ENCODE measurements around the gene CPNE2.
"Not testable (repeated sequence)": the region's sequence is repeated elsewhere in the genome, so short reads cannot be mapped to it uniquely, and the experiment has no call there.

Gene CPNE2

DNA sequence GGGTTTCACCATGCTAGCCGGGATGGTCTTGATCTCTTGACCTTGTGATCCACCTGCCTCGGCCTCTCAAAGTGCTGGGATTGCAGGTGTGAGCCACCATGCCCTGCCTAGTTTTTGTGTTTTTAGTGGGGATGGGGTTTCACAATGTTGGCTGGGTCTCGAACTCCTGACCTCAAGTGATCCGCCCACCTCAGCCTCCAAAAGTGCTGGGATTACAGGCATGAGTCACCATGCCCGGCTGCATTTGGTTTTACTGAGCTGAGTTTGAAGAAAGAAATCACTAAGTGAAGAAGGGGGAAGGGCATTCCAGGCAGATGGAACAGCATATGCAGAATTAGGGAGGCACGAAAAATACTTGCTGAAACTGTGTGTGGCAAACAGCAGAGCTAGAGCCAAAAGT, 7.6 kb downstream of the CPNE2 start:
- not testable (repeated sequence) for DNase-seq

DNA sequence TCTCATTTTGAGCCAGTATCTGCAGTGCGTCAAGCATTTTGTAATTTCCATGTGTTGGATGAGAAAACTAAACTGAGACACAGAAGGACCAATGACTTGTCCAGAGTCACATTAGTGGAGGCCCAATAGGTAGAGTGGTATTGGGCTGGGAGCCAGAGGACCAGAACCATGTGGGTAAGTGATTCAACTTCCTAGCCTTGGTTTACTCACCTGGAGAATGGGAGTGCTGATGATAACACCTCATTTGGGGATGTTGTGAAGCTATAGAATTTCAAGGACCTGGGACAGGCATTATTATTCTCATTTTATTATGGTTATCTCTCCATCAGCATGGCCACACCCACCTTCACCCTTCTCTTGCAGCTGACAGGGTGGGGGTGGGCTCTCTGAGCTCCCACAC, 8.1 kb downstream of the CPNE2 start:
- DNase-seq = no peak

DNA sequence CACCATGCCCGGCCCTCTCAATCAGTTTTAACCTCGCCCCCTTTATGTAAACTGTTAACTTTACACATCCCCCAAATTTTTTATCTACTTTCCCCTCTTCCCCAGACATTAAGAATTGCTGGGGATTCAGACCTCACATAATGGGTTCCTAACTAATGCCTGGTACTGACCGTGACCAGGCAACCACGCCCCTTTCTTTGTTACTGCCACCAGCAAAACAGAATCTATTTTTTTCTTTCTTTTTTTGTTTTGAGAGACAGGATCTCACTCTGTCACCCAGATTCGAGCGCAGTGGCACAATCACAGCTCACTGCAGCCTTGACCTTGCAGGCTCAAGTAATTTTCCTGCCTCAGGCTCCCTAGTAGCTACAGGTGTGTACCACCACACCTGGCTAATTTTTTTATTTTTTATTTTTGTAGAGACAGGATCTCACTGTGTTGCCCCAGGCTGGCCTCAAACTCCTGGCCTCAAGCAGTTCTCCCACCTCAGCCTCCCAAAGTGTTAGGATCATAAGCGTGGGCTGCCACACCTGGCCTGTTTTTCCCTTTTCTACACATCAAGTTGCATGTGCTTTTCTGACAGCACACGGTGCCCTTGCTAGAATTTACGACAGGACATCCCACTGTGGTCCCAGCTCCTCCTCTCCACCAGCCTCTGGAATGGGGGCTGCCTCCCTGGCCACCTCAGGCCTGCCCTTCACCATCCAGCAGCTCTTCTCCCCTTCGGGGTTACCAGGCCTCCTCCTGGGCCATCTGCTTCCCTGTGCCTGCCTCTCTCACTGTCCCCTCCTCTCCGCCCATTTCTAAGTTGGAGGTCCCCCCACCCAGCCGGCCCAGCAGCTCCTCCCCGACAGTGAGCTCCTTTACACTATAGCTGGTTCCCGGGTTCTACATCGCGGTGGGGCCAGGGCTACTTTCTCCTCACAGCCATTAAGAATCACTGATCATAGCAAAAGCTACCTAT, 10.8 kb downstream of the CPNE2 start:
- peak; percentile 32 for DNase-seq

DNA sequence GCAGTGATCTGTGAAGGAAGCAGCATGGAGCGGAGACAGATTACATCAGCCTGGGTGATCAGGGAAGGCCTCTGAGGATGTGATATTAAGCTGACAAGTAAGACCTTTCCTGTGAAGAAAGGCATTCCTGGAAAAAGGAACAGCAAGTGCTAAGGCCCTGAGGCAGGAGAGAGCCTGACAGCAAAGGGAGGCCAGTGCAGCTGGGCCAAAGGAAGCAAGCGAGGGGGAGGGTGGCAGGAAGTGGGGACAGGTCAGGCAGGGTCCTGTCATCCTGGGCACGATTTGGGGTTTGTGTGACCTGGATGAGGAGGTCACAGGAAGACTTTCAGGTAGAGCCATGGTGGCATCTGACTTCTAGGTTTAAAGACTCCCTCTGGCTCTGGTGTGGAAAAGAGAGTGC, 12.3 kb downstream of the CPNE2 start:
- no peak for DNase-seq

DNA sequence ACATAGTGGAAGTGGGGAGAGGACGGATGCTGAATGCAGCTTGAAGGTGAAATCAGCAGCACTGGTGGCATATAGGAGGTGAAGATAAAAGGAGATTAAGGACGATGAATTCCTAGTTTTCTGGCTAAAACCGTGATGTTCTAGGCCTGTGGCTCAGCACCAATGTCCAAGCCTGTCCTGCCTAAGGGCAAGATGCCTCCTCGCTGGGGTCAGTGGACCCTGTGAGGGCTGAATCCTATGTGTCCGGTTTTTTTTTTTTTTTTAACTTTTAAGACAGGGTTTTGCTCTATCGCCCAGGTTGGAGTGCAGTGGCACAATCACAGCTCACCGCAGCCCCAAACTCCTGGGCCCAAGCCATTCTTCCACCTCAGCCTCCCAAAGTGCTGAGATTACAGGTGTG, 12.8 kb downstream of the CPNE2 start:
- no peak for DNase-seq

DNA sequence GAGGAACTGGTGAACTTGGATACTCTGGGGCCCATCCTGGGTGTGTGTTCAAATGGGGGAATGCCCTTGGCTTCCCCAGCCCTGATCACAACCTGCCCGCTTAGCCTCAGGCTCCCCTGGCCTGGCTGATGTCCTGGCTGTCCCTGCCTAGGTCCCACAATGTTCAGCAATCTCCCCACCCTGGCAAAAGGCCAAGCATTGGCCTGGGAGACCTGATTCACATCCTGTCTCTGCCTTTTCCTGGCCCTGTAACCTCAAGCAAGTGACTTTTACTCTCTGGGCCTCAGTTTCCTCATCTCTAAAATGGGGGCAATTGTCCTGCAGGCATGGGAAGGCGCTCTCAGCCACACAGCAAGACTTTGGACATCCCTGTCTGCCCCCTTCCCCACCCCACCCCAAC, 14.4 kb downstream of the CPNE2 start:
- no peak for DNase-seq

DNA sequence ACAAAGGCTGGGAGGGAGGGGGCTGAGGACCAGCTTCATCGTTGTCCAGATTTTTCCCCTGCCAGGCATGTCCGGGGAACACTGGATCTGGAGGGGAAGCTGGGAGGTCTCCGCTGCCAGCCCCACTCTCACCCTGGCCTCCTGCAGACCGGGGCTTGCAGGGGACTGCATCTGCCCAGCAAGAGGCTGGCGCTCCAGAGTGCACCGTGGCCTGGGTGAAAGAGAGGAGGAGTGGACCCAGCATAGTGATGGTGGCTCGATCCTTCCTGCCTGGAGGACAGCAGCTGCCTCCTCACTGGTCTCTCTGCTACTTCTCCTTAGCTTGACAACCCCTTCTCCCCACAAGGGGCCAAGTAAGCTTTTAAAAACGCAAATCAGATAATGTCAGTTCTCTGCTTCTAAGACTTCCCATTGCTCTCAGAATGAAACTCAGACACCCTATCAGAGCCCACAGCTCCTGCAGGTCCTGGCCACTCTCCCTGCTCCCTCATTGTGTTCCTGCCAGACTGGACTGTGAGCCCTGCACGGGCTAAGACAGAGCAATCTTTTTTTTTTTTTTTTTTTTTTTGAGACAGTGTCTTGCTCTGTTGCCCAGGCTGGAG, 15.0 kb downstream of the CPNE2 start:
- DNase-seq = no peak

DNA sequence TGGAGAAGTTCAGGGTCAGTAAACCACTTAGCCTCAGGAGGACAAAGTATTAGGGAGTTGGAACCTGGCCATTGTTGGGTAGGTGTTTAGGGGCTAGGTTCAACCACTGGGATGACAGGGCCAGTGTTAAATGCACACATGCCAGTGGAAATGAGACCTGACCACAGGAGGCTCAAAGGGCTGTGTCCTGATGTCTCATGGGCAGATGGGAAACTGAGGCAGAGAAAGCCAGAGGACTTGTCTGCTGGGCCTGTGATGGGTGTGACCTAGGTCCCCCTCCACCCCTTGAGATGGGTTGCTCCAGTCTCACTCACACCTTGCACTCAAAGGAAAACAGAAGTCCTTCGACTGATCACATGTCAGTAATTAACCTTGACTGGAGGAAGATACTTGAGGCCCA, 16.0 kb downstream of the CPNE2 start:
- DNase-seq = no peak

DNA sequence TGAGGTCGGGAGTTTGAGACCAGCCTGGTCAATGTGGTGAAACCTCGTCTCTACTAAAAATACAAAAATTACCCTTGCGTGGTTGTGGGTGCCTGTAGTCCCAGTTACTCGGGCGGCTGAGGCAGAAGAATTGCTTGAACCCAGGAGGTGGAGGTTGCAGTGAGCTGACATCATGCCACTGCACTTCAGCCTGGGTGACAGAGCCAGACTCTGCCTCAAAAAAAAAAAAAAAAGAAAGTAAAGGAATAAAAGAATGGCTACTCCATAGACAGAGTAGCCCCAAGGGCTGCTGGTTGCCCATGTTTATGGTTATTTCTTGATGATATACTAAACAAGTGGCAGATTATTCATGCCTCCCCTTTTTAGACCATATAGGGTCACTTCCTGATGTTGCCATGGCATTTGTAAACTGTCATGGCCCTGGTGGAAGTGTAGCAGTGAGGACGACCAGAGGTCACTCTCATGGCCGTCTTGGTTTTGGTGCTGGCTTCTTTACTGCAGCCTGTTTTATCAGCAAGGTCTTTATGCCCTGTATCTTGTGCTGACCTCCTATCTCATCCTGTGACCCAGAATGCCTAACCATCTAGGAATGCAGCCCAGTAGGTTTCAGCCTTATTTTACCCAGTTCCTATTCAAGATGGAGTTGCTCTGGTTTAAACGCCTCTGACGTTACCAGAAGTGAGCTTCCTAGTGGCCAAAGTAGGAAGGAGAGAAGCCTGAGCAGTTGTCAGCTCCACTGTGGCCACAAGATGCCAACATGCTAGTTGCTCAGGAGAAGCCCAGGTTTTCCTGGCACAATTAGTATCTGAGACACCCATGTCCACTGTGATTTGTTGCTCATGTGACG, 17.1 kb downstream of the CPNE2 start:
- not testable (repeated sequence) for DNase-seq

DNA sequence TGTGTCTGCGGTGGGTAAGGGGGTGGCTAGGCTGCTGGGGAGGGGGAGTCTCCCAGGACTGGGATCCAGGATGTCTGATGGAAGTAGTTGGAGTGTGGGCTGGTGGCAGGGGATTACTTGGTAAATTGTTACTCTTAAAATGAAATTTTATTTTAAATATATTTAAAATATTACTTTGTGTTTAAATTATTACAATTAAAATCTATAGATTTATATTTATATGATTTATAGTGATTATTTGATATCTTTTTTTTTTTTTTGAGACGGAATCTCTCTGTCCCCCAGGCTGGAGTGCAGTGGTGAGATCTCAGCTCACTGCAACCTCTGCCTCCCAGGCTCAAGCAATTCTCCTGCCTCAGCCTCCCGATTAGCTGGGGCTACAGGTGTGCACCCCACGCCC, 18.6 kb downstream of the CPNE2 start:
- no peak for DNase-seq

DNA sequence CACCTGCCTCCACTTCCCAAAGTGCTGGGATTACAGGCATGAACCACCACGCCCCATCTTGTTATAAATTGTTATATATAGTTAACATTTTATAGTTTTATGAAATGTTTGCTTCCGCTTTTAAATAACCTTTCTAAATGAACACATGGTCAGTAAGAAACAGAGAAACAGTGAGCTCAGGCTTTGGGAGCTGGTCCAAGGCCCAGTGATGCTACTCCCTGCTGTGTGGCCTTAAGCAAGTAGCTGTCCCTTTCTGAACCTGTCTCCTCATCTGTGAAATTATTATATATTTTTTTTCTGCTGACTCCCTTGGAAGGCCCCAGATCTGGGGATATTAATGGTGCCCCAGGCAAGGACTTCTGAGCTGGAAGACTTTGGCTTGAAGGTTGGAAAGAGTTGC, 19.0 kb downstream of the CPNE2 start:
- DNase-seq = no peak

DNA sequence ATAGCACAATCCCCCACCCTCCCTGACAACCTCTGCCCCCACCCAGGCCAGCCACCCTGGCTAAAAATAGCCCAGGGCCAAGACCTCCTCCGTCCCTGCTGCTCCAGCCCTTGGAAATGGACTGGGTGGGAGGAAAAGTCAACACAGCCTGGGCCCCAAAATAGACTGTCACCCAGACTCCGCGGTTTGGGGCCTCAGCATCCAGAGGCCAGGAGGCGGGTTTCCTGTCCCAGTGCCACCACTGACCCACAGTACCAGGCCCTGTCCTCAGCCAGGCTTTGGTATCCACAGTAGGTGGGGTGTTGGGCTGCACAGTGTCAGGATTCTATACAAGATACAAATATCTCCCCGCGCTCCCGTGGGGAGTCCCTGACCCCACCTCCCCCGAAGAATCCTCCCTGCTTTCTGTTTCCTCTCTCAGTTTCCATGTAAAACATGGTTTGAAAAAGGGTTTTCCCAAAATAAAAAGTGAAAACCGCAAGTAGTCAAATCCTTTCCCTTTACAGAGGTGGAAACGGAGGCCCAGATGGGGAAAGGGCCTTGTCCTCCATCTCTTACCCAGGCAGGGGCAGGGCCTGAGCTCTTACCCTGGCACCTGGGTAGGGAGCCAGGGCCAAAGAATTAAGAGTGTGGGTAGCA, 20.1 kb downstream of the CPNE2 start:
- no peak for DNase-seq

DNA sequence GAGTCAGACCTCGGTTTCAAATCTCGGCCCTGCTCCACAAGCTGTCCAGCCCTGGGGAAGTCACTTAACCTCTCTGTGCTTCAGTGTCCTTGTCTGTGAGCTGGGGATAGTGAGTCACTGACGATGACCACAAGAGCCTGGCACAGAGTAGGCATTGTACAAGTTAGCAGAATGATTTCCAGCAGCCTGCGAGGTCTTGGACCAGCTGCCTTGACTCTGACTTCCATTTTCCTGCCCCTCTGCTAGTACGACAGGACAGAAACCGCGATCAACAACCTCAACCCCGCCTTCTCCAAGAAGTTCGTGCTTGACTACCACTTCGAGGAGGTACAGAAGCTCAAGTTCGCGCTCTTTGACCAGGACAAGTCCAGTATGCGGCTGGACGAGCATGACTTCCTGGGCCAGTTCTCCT, 20.7 kb downstream of the CPNE2 start:
- DNase-seq = no peak

DNA sequence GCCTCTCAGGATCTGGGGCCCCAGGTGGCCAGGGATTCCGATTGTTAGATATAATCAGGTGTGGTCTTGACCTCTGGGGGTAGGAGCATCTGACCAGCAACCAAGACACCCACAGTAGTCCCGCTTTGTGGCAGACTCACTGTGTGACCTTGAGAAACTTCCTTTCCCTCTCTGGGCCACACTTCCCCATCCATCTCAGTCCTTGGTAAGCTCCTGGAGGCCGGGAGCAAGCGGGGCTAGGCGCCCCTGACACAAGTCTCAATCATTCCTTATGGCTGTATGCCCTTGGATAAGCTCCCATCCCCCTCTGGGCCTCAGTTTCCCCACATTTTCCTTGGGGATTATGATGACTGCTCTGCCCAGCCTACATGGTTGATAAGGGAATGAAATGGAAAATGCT, 21.3 kb downstream of the CPNE2 start:
- DNase-seq = no peak

DNA sequence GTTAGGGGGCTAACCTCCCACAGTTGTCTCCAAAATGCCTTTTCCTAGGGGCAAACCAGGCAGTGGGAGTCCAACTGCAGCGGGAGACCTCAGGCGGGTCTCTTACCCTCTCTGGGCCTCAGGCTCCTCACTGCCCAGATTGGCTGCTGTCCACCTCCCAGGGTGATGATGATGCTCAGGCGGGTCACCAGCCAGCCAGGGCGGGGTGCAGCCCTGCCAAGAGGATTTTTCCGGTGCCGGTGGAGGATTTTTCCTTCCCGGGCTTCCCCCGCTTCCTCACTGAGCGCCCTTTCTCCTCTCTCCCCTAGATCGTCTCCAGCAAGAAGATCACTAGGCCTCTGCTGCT, 22.8 kb downstream of the CPNE2 start:
- DNase-seq = no peak

DNA sequence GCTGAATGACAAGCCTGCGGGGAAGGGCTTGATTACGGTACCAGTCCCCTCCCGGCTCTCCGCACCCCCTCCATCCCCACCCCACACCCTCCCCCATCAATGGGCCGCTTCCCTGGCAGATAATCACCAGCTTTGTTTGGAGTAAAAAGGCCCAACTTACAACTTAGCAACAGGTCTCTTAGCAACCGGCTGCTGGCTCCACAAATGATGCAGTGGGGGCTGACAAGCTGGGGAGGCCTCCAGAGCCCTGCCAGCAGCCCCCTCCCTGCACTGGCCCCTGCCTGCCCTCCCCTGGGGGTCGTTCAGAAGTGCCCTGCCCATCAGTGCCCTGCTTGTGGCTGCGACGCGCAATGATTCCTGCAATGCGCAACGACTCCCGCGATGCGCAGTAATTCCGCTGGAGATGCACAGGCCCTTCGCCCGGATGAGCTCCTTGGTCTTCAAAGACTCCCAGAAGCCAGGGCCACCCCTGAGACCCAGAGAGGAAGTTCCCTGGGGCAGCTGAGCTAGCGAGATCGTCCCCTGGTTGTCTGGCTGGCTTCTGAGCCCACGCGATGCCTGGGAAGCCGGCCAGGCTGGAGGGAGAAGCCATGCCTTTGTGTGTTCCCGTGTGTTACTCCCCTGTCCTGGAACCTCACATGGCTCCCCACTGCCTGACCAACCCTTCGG, 23.3 kb downstream of the CPNE2 start:
- peak; percentile 88 for DNase-seq

DNA sequence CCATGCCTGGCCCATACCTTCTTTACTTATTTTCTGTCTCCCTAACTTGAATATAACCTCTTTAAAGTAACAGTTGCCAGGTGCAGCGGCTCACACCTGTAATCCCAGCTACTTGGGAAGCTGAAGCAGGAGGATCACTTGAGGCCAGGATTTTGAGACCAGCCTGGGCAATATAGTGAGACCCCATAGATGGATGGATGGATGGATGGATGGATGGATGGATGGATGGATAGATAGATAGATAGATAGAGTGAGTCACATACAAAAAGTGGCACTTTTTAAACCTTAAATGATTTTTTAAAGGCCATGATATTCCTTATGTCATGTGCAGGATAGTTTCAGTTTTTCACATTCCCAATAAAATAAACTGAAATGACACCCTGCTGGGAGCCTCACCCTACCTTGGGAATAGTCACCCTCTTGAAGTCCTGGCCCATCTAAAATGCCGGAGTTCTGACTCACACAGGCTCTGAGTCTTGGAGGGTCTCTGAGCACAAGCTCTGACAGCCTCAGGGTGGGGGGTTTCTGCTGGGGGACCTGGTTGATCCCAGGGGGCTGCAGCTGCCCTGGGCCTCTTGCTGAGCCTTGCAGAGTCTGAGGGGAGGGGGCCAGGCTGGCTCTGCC, 26.2 kb downstream of the CPNE2 start:
- no peak for DNase-seq

DNA sequence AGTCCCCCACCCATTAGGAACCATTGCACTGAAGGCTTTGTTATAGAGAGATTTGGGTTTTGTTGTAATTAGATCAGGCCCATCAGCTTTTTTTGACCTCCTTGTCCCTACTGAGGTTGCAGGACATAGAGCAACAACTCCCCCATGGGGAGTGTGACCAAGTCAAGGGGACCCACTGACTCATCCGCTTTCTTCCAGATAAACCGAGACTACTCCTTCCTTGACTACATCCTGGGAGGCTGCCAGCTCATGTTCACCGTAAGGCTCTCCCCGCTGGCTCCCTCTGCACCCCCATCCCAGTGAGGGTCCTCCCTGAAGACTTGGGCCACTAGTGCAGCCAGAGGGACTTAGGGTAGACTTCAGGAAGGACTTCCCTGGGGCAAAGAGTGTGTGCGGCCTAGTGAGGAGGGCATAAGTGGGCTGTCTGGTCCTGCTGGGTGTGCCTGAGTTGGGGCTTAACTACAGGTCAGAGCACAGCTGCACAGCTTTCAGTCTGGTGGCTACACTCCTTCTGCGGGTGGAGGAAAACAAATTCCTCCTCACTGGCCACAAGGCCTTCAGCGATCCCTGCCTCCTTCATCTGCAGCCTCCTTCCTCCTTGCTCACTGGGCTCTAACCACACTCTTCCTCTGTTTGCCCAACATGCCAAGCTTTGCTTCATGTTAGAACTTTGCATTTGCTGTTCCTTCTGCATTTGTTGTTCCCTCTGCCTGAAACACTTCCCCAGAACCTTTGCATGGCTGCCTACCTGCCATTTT, 31.0 kb downstream of the CPNE2 start:
- no peak for DNase-seq

DNA sequence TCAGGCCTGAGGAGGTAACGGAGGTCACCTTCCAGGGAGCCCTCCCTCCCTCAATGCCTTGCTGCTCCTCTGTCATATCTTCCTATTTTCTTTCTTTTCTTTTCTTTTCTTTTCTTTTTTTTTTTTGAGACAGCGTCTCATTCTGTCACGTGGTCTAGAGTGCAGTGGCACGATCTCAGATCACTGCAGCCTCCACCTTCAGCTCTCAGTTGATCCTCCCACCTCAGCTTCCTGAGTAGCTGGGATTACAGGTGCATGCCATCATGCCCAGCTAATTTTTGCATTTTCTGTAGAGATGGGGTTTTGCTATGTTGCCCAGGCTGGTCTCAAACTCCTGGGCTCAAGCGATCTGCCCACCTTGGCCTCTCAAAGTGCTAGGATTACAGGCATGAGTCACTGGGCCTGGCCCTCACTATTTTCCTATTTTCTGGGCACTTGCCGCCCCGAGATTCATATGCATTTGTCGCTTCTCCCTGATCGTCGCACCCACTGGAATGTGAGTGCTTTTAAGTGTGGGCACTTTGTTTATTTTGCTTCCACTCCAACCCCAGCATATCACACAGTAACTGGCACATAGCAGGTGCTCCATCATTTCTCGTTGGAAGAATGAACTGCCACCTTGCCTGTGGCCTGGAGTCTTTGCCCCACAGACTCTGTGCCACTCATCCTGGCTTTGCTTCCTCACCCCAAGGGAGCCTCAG, 31.7 kb downstream of the CPNE2 start:
- no peak for DNase-seq

DNA sequence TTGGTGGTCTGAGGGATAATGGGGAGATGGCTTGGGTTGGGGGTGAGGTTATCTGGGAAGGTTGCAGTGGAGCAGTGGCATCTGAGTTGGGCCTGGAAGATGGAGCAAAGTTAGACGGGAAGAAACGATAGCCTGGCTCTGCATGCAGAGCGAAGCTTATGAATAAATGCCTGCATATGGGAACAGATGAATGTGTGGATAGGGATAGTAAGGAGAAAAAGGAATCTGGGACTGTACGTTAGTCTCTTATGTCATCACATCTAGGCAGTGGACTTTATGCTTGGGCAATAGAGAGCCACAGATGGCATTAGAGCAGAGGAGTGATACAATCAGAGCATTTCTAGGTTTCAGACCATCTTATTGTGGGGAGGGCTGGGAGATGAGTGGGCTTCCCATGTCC, 33.0 kb downstream of the CPNE2 start:
- no peak for DNase-seq

DNA sequence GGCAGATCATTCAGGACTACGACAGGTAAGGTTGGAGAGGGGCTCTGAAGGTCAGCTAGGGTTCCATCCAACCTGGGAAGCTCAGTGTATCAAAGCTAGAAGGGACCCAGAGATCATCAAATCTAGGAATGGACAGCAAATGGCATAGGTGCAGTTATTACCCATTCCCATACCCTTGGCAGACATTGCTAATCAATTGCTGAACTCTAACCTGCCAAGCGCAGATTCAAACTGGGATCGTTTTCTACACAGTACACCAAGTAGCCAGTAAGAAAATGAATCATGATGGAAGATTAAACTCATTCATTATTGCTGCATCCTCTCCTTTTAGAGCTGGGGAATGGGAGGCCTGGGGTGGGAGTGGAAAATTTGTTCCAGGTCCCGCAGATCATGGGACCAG, 33.6 kb downstream of the CPNE2 start:
- no peak for DNase-seq

All from NCI-H2227 treated with DMSO at 0.1 percent for 48 hours (cell line).